Keratinocyte (primary cell): ENCODE data around the gene GATA5. TPM values are rescaled to one million over a fixed set of nuclear protein-coding genes. Genes with fewer than 3 reads are reported as not detected.

Experiments used
- DNase-seq: peaks from one replicate; pipeline ENCODE4 v3.0.0-alpha.2; 2011; ENCODE audit warnings: low read depth, missing footprints, low spot score
- FAIRE-seq: peaks from 2 replicates; lab custom pipeline; 2011; peaks lifted over from hg19 to GRCh38; lab: Jason Lieb, UNC
- H2AFZ ChIP-seq: 2 replicates; pipeline ENCODE4 v1.6.0; 2012; ENCODE audit warnings: low read length, control low read depth, inconsistent platforms; ENCODE audit not compliant: control insufficient read depth
- H3K27ac ChIP-seq: 2 replicates; pipeline ENCODE4 v1.5.1; 2011; ENCODE audit warnings: low read length; ENCODE audit not compliant: control insufficient read depth, insufficient read depth
- H3K27me3 ChIP-seq: 3 replicates; pipeline ENCODE4 v1.6.0; 2011; ENCODE audit warnings: low read length; ENCODE audit not compliant: control insufficient read depth, insufficient read depth; ENCODE audit errors: extremely low read depth
- H3K36me3 ChIP-seq, 2 experiments: 2 replicates in 1 of 2; 3 replicates in 1 of 2; pipeline ENCODE4 v1.5.1; 2011; ENCODE audit warnings: low read length in 2 of 2, mild to moderate bottlenecking in 1 of 2; ENCODE audit not compliant: control insufficient read depth in 2 of 2, insufficient read depth in 2 of 2; ENCODE audit errors: extremely low read depth in 1 of 2
- H3K4me1 ChIP-seq: 3 replicates; pipeline ENCODE4 v1.5.1; 2011; ENCODE audit warnings: low read length; ENCODE audit not compliant: control insufficient read depth, insufficient read depth; ENCODE audit errors: extremely low read depth
- H3K4me2 ChIP-seq: 3 replicates; pipeline ENCODE4 v1.6.0; 2011; ENCODE audit warnings: low read depth, low read length; ENCODE audit not compliant: control insufficient read depth, insufficient read depth; ENCODE audit errors: extremely low read depth
- H3K4me3 ChIP-seq, 3 experiments: fragments of 200-600 bp in 1 of 3; sonication (generic) in 1 of 3; 2 replicates in 2 of 3; 3 replicates in 1 of 3; pipeline ENCODE4 v1.5.1; 2011 to 2016; ENCODE audit warnings: low read length in 3 of 3, mild to moderate bottlenecking in 3 of 3, control low read depth in 2 of 3, inconsistent platforms in 1 of 3, low read depth in 1 of 3, mixed read lengths in 1 of 3, mixed run types in 1 of 3, moderate library complexity in 1 of 3; ENCODE audit not compliant: control insufficient read depth in 2 of 3, insufficient read depth in 2 of 3; ENCODE audit errors: extremely low read depth in 1 of 3
- H3K79me2 ChIP-seq: 2 replicates; pipeline ENCODE4 v1.6.0; 2012; ENCODE audit warnings: low read length; ENCODE audit not compliant: control insufficient read depth, insufficient read depth
- H3K9ac ChIP-seq: 3 replicates; pipeline ENCODE4 v1.6.0; 2011; ENCODE audit warnings: low read length; ENCODE audit not compliant: control insufficient read depth, insufficient read depth; ENCODE audit errors: extremely low read depth
- H3K9me1 ChIP-seq: 3 replicates; pipeline ENCODE4 v1.6.0; 2011; ENCODE audit warnings: low read length; ENCODE audit not compliant: control insufficient read depth, insufficient read depth; ENCODE audit errors: extremely low read depth
- H3K9me3 ChIP-seq: 2 replicates; pipeline ENCODE4 v1.5.1; 2012; ENCODE audit warnings: low read depth, low read length; ENCODE audit not compliant: control insufficient read depth
- H4K20me1 ChIP-seq: 3 replicates; pipeline ENCODE4 v1.6.0; 2011; ENCODE audit warnings: low read length; ENCODE audit not compliant: control insufficient read depth, insufficient read depth; ENCODE audit errors: extremely low read depth
- EZH2 ChIP-seq: IDR thresholded peaks from one replicate; pipeline ENCODE4 v1.6.1; 2012; ENCODE audit warnings: inconsistent platforms, mild to moderate bottlenecking, low read length, moderate library complexity
- dilution Hi-C: fragments of 300-500 bp; cut with MboI; formaldehyde crosslinking; loops from one replicate; pipeline ENCODE4 v1.7.0; 2020; ENCODE audit warnings: low sequenced_read_pairs; ENCODE audit not compliant: extremely low pct_ligation_motif_present
- polyA plus RNA-seq, 5 experiments: library from polyadenylated mRNA; depleted of rRNA in 3 of 5; stranded (reverse) in 3 of 5; stranded (forward) in 1 of 5; unstranded in 1 of 5; fragments of >200 nt; gene quantifications; 1 replicate in 1 of 5; 2 replicates in 3 of 5; 3 replicates in 1 of 5; pipeline versions ENCODE4 v1.2.1 to v1.2.3, GENCODE V29; 2011 to 2012; ENCODE audit warnings: missing spikeins in 2 of 5, low read depth in 1 of 5, low replicate concordance in 1 of 5
- TF ChIP-seq, protein P1 (sequence below), 3 experiments: IDR thresholded peaks in 1 of 3; conservative IDR thresholded peaks in 1 of 3; optimal IDR thresholded peaks in 1 of 3; 2 replicates in 2 of 3; 3 replicates in 1 of 3; pipeline versions ENCODE3 to v1.5.1; 2011; ENCODE audit warnings: low read length in 3 of 3, mild to moderate bottlenecking in 3 of 3, moderate library complexity in 2 of 3, control low read depth in 1 of 3, inconsistent platforms in 1 of 3; ENCODE audit not compliant: insufficient read depth in 2 of 3; ENCODE audit errors: extremely low read depth in 1 of 3

GATA5 gene
- polyA plus RNA-seq, 1 donor (not counting 4 experiments of a cell fraction or from before 2014, with no cell fraction given) = not detected

DNA sequence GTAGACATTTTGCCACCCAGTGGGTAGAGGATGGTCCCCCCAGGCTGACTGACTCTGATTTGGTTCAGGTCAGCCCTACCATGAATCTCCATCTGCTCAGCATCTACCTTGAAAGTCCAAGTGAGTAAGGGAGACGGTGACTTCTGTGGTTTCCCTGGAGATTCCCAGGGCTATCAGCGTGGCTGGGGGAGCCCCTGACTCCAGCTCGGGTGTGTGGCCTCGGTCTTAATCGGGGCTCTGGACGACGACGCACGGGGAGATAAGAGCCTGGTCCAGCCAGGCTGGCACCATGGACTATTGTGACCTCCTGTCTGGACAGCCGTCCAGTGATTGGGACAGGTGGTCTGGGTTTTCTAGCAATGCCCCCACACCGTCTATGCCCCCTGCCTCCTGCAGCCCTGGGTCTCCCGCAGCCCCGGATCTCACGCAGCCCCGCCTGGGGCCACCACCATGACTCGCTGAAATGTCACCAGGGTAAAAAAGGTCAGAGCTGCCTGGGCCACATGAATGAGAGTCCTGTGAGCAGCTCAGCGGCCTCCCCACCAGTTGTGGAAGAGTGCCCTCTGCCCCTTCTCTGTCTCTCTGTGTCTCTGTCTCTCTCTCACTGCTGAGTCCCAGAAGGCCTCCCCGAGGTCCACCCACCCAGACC lies 47.1 kb upstream of the GATA5 start:
- dilution Hi-C loops = no loop called here
- Histone ChIP-seq H2AFZ (no peak overlapping the region), H3K9me3 (no peaks in the 10 kb centered on the region), H3K36me3 (no peaks in the 10 kb centered on the region), H3K79me2 (no peaks in the 10 kb centered on the region), H3K9me1 (no peaks in the 10 kb centered on the region), H3K27me3 (peaks cover 38% of the 10 kb centered on the region), H3K9ac (no peak overlapping the region), H3K4me3 (no peak overlapping the region), H3K4me1 (no peaks in the 10 kb centered on the region), H3K4me2 (no peak overlapping the region), H4K20me1 (no peaks in the 10 kb centered on the region), H3K27ac (no peak overlapping the region)
- TF ChIP-seq EZH2 = no peak
- TF ChIP-seq, protein P1, sequence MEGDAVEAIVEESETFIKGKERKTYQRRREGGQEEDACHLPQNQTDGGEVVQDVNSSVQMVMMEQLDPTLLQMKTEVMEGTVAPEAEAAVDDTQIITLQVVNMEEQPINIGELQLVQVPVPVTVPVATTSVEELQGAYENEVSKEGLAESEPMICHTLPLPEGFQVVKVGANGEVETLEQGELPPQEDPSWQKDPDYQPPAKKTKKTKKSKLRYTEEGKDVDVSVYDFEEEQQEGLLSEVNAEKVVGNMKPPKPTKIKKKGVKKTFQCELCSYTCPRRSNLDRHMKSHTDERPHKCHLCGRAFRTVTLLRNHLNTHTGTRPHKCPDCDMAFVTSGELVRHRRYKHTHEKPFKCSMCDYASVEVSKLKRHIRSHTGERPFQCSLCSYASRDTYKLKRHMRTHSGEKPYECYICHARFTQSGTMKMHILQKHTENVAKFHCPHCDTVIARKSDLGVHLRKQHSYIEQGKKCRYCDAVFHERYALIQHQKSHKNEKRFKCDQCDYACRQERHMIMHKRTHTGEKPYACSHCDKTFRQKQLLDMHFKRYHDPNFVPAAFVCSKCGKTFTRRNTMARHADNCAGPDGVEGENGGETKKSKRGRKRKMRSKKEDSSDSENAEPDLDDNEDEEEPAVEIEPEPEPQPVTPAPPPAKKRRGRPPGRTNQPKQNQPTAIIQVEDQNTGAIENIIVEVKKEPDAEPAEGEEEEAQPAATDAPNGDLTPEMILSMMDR (optimal IDR thresholded peaks at IDR 0.05 in 1 of 3, IDR thresholded peaks at IDR 0.05 in 1 of 3, conservative IDR thresholded peaks at IDR 0.05 in 1 of 3; ENCODE audit: extremely low read depth in 1 of 3, insufficient read depth in 2 of 3, low read length in 3 of 3) = no peak
- FAIRE-seq (no peak), DNase-seq (no peak)

DNA sequence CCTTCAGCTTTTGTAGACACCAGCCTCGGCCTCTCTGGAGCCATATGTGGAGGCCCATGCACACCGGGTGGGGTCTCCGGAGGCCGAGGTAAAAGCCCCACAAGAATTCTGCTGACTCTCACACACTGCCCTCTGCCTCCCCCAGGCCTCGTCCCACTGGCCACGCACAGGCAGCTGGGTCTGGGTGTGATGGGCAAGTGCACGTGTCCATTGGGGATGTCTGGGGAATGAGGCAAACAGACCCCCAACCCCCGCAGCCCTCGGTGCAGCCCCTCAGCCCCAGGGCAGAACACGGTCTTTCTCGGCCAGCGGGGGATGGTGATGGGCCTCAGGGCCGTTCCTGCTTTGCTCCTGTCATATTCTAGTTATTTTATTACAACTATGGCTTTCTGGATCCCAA lies 44.0 kb upstream of the GATA5 start:
- Histone ChIP-seq H3K36me3 (no peaks in the 10 kb centered on the region), H3K9me1 (no peaks in the 10 kb centered on the region), H3K27ac (no peak overlapping the region), H4K20me1 (no peaks in the 10 kb centered on the region), H3K9me3 (no peaks in the 10 kb centered on the region), H3K4me3 (no peak overlapping the region), H3K4me2 (no peak overlapping the region), H3K4me1 (no peaks in the 10 kb centered on the region), H3K79me2 (no peaks in the 10 kb centered on the region), H3K9ac (no peak overlapping the region), H2AFZ (no peak overlapping the region), H3K27me3 (peaks cover 31% of the 10 kb centered on the region)
- no peak for TF ChIP-seq EZH2
- TF ChIP-seq, protein P1 (optimal IDR thresholded peaks at IDR 0.05 in 1 of 3, IDR thresholded peaks at IDR 0.05 in 1 of 3, conservative IDR thresholded peaks at IDR 0.05 in 1 of 3; ENCODE audit: extremely low read depth in 1 of 3, insufficient read depth in 2 of 3, low read length in 3 of 3) = no peak
- FAIRE-seq = no peak
- dilution Hi-C loops = no loop called here
- no peak for DNase-seq
